HG02852 (cell line): ENCODE data around the gene CMTM4.
"Not testable (repeated sequence)": the region's sequence is repeated elsewhere in the genome, so short reads cannot be mapped to it uniquely, and the experiment has no call there.

ENCODE experiments used
- ATAC-seq: cut with Tn5 transposase; IDR thresholded peaks from one replicate; pipeline ENCODE4 v1.9.1; 2021; ENCODE audit warnings: mild to moderate bottlenecking, moderate library complexity; ENCODE audit not compliant: unreplicated experiment

The CMTM4 gene

GRCh38 chr16:66569827-66570405 lies 126.6 kb downstream of the CMTM4 start:
- ATAC-seq: no peak

DNA sequence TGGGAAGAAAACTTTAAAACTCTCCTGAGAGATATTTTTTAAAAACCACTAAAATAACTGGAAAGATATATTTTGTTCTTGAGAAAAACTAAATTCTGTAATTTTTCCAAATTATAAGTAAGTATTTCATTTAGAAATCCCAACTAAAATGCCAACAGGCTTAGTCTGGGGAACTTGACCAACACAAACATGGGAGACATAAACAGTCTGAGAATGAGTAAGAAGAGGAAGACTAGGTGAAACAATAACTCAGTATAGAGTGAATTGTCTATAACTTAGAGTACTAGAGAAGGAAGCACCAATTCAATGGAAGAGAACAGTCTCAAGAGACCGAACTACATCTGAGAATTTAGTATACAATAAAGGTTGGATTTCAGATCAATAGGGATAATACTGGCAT lies 127.4 kb downstream of the CMTM4 start:
- no peak for ATAC-seq

- ATAC-seq: no peak
These were observed 128.2 kb downstream of the CMTM4 start for GRCh38 chr16:66568355-66568754.

GRCh38 chr16:66567270-66567669 lies 129.3 kb downstream of the CMTM4 start:
- ATAC-seq: not testable (repeated sequence)

GRCh38 chr16:66566051-66566901 lies 130.3 kb downstream of the CMTM4 start, which contains the start of gene CMTM1:
TSS of gene CMTM1 (plus strand) at chr16:66566439. CDS start at chr16:66566514, 75 bp downstream.
- ATAC-seq: no peak
